Peyer's patch (tissue), 4 donors: ENCODE measurements around the gene VAPA. TPM values are rescaled to one million over a fixed set of nuclear protein-coding genes. Genes with fewer than 3 reads are reported as not detected.
A peak's percentile ranks its signal among the peaks of the same experiment; 100 is the strongest.

ENCODE experiments used
- DNase-seq, 3 donors: peaks; one replicate each; pipeline ENCODE4 v3.0.0-alpha.2; 2017 to 2019
- H3K27ac ChIP-seq, 4 donors: fragments of 200-600 bp; sonication (generic); one replicate each; pipeline ENCODE4 v1.5.1; 2016 to 2019
- H3K27me3 ChIP-seq, 2 donors: fragments of 200-600 bp; sonication (generic); one replicate each; pipeline ENCODE4 v1.5.1; 2019
- H3K36me3 ChIP-seq, 3 donors: fragments of 200-600 bp; sonication (generic); one replicate each; pipeline ENCODE4 v1.5.1; 2016 to 2019
- H3K4me1 ChIP-seq, 4 donors: fragments of 200-600 bp; sonication (generic); one replicate each; pipeline ENCODE4 v1.5.1; 2016 to 2019
- H3K4me3 ChIP-seq, 4 donors: fragments of 200-600 bp; sonication (generic); 1 replicate in 3 of 4; 2 replicates in 1 of 4; pipeline ENCODE4 v1.5.1; 2016 to 2019; ENCODE audit warnings: mild to moderate bottlenecking in 1 of 4
- H3K9me3 ChIP-seq, 4 donors: fragments of 200-600 bp; sonication (generic); one replicate each; pipeline ENCODE4 v1.5.1; 2016 to 2019; ENCODE audit warnings: mild to moderate bottlenecking in 1 of 4
- CTCF ChIP-seq, 6 experiments: fragments of 450-650 bp in 4 of 6; fragments of 200-600 bp in 2 of 6; sonication (generic) in 1 of 6; IDR thresholded peaks; one replicate each; pipeline ENCODE4 v1.5.1; 2017 to 2019; ENCODE audit warnings: antibody characterized with exemption in 6 of 6, mild to moderate bottlenecking in 3 of 6, moderate library complexity in 1 of 6
- POLR2A ChIP-seq, 2 donors: fragments of 450-650 bp; IDR thresholded peaks; one replicate each; pipeline ENCODE4 v1.5.1; 2017; ENCODE audit warnings: antibody characterized with exemption in 2 of 2, mild to moderate bottlenecking in 2 of 2, moderate library complexity in 2 of 2
- total RNA-seq, 4 donors: library from RNA; depleted of rRNA; stranded (reverse); fragments of >200 nt; gene quantifications; one replicate each; pipeline ENCODE4 v1.1.0, GENCODE V29; 2016

The VAPA gene
- total RNA-seq, 4 donors from 2014 or later, result 155 to 232 (median 219) TPM

- DNase-seq, result no peak
- TF ChIP-seq POLR2A (IDR thresholded peaks at IDR 0.05) (no peak), CTCF (IDR thresholded peaks at IDR 0.05) (no peak)
- Histone ChIP-seq H3K9me3 (no peaks in the 10 kb centered on the region), H3K36me3 (no peaks in the 10 kb centered on the region), H3K27me3 (no peaks in the 10 kb centered on the region), H3K4me1 (no peaks in the 10 kb centered on the region), H3K27ac (no peak overlapping the region), H3K4me3 (no peak overlapping the region)
Observed at GRCh38 chr18:9876212-9876866, 37.5 kb upstream of the VAPA start.

- TF ChIP-seq POLR2A (IDR thresholded peaks at IDR 0.05), result no peak
- TF ChIP-seq CTCF (IDR thresholded peaks at IDR 0.05), result no peak
- Histone ChIP-seq H3K4me1 (no peaks in the 10 kb centered on the region), H3K27me3 (no peaks in the 10 kb centered on the region), H3K4me3 (no peak overlapping the region), H3K27ac (peak overlapping the region in 1 of 4 donors; percentile 11), H3K9me3 (no peaks in the 10 kb centered on the region), H3K36me3 (no peaks in the 10 kb centered on the region)
- no peak for DNase-seq
Observed at GRCh38 chr18:9876867-9877654, 36.8 kb upstream of the VAPA start.

- H3K36me3 ChIP-seq, result no peaks in the 10 kb centered on the region
- no peak for DNase-seq
- no peaks in the 10 kb centered on the region for H3K9me3 ChIP-seq
- no peaks in the 10 kb centered on the region for H3K4me1 ChIP-seq
- TF ChIP-seq POLR2A (IDR thresholded peaks at IDR 0.05), result no peak
- no peak for TF ChIP-seq CTCF (IDR thresholded peaks at IDR 0.05)
- no peak overlapping the region for H3K4me3 ChIP-seq
- H3K27ac ChIP-seq, result peak overlapping the region in 1 of 4 donors; percentile 11
- no peaks in the 10 kb centered on the region for H3K27me3 ChIP-seq
Observed at GRCh38 chr18:9877655-9878014, 36.2 kb upstream of the VAPA start.

- no peaks in the 10 kb centered on the region for H3K27me3 ChIP-seq
- no peak for TF ChIP-seq CTCF (IDR thresholded peaks at IDR 0.05)
- no peak for TF ChIP-seq POLR2A (IDR thresholded peaks at IDR 0.05)
- H3K4me3 ChIP-seq, result no peak overlapping the region
- H3K9me3 ChIP-seq, result no peaks in the 10 kb centered on the region
- DNase-seq, result no peak
- H3K4me1 ChIP-seq, result no peaks in the 10 kb centered on the region
- no peaks in the 10 kb centered on the region for H3K36me3 ChIP-seq
- H3K27ac ChIP-seq, result no peak overlapping the region
Observed at GRCh38 chr18:9878095-9878494, 35.7 kb upstream of the VAPA start.

GRCh38 chr18:9878783-9879242 is 35.0 kb upstream of the VAPA start:
- H3K4me3 ChIP-seq, result no peak overlapping the region
- H3K4me1 ChIP-seq, result no peaks in the 10 kb centered on the region
- no peaks in the 10 kb centered on the region for H3K9me3 ChIP-seq
- no peak for DNase-seq
- H3K27ac ChIP-seq, result no peak overlapping the region
- H3K36me3 ChIP-seq, result no peaks in the 10 kb centered on the region
- TF ChIP-seq POLR2A (IDR thresholded peaks at IDR 0.05) (no peak), CTCF (IDR thresholded peaks at IDR 0.05) (no peak)
- H3K27me3 ChIP-seq, result no peaks in the 10 kb centered on the region
